ENCODE data around the gene ENPP4.

GRCh38 chr6:46116289-46116688 is 13.5 kb upstream of the ENPP4 start:
- TF ChIP-seq CTCF (conservative IDR thresholded peaks at IDR 0.05; ENCODE audit: low read length): no peak
- no peak for TF ChIP-seq EZH2phosphoT487 (IDR thresholded peaks at IDR 0.05; ENCODE audit: borderline replicate concordance)

All from Loucy (cell line).